Esophagus squamous epithelium (tissue), 5 donors: ENCODE results near the gene OR2V1. TPM values are rescaled to one million over a fixed set of nuclear protein-coding genes. Genes with fewer than 3 reads are reported as not detected.
"Not testable (repeated sequence)": the region's sequence is repeated elsewhere in the genome, so short reads cannot be mapped to it uniquely, and the experiment has no call there.

Source experiments
- DNase-seq: peaks from one replicate; lab custom pipeline; 2025; lab: John Stamatoyannopoulos, UW
- H3K27ac ChIP-seq, 4 donors: fragments of 200-600 bp; sonication (generic); one replicate each; pipeline ENCODE4 v1.5.1; 2016 to 2019; ENCODE audit warnings: mild to moderate bottlenecking in 1 of 4
- H3K27me3 ChIP-seq, 4 donors: fragments of 200-600 bp; sonication (generic); 1 replicate in 3 of 4; 2 replicates in 1 of 4; pipeline versions ENCODE4 v1.5.1 to v1.6.0; 2017 to 2021; ENCODE audit warnings: antibody characterized with exemption in 1 of 4
- H3K36me3 ChIP-seq, 3 donors: fragments of 200-600 bp; sonication (generic); one replicate each; pipeline ENCODE4 v1.5.1; 2016 to 2019
- H3K4me1 ChIP-seq, 3 donors: fragments of 200-600 bp; sonication (generic); one replicate each; pipeline ENCODE4 v1.5.1; 2017 to 2019
- H3K4me3 ChIP-seq, 4 donors: fragments of 200-600 bp; sonication (generic); 1 replicate in 3 of 4; 2 replicates in 1 of 4; pipeline ENCODE4 v1.5.1; 2016 to 2019; ENCODE audit warnings: mild to moderate bottlenecking in 2 of 4, moderate library complexity in 1 of 4
- H3K9me3 ChIP-seq, 3 donors: fragments of 200-600 bp; sonication (generic); one replicate each; pipeline ENCODE4 v1.5.1; 2016 to 2019
- CTCF ChIP-seq, 6 experiments: fragments of 450-650 bp in 4 of 6; fragments of 200-600 bp in 2 of 6; sonication (generic) in 2 of 6; IDR thresholded peaks; one replicate each; pipeline ENCODE4 v1.5.1; 2016 to 2019; ENCODE audit warnings: antibody characterized with exemption in 6 of 6, mild to moderate bottlenecking in 4 of 6, moderate library complexity in 4 of 6
- POLR2A ChIP-seq, 4 donors: fragments of 450-650 bp; IDR thresholded peaks; one replicate each; pipeline ENCODE4 v1.6.1; 2017; ENCODE audit warnings: antibody characterized with exemption in 4 of 4, mild to moderate bottlenecking in 4 of 4, moderate library complexity in 3 of 4
- WGBS, 2 donors: methylation state at CpG; one replicate each; pipeline ENCODE4 v1.1.5; 2018; 5-methylcytosine and 5-hydroxymethylcytosine counted together
- intact Hi-C: fragments of 100-400 bp; cut with DNase I; formaldehyde crosslinking; loops from one replicate; pipeline ENCODE4 v1.15.0; 2022
- total RNA-seq, 4 donors: library from RNA; depleted of rRNA; stranded (reverse); fragments of >200 nt; gene quantifications; one replicate each; pipeline ENCODE4 v1.1.0, GENCODE V29; 2016
- donor health status: DM: yes; HTN: yes; CAD: no.

Gene OR2V1
- total RNA-seq, 4 donors from 2014 or later, result not detected

GRCh38 chr5:181131514-181131913 is 545 bp upstream of the OR2V1 start:
- 79 to 81% methylated on average over 11 of the region's 11 CpGs for WGBS, 2 donors
- H3K4me3 ChIP-seq, result no peak overlapping the region

GRCh38 chr5:181130081-181130480 is 888 bp downstream of the OR2V1 start:
- H3K4me1 ChIP-seq, result not testable (repeated sequence)

More at GRCh38 chr5:181131514-181131913, 545 bp upstream of the OR2V1 start:
- H3K4me1 ChIP-seq, result peaks cover 0 to 6% (median 3%) of the 10 kb centered on the region in 3 donors
- intact Hi-C loops, result no loop called here
- no peak overlapping the region for H3K27ac ChIP-seq
- H3K27me3 ChIP-seq, result peaks cover 0 to 69% (median 0%) of the 10 kb centered on the region in 4 donors
- no peak for DNase-seq
- no peaks in the 10 kb centered on the region for H3K36me3 ChIP-seq
- TF ChIP-seq POLR2A (IDR thresholded peaks at IDR 0.05) (no peak), CTCF (IDR thresholded peaks at IDR 0.05) (no peak)
- peaks cover 0 to 3% (median 0%) of the 10 kb centered on the region in 3 donors for H3K9me3 ChIP-seq

GRCh38 chr5:181129601-181130000 is 1.4 kb downstream of the OR2V1 start:
- intact Hi-C loops, result no loop called here
- Histone ChIP-seq H3K27me3 (peaks cover 0 to 79% (median 0%) of the 10 kb centered on the region in 4 donors), H3K9me3 (no peaks in the 10 kb centered on the region), H3K27ac (no peak overlapping the region), H3K36me3 (no peaks in the 10 kb centered on the region), H3K4me1 (peaks cover 0 to 6% (median 3%) of the 10 kb centered on the region in 3 donors), H3K4me3 (no peak overlapping the region)
- 52 to 72% methylated on average over 6 of the region's 7 CpGs for WGBS, 2 donors
- DNase-seq, result no peak
- TF ChIP-seq CTCF (IDR thresholded peaks at IDR 0.05), result no peak
- TF ChIP-seq POLR2A (IDR thresholded peaks at IDR 0.05), result no peak

More at GRCh38 chr5:181130081-181130480, 888 bp downstream of the OR2V1 start:
- H3K4me3 ChIP-seq, DNase-seq, H3K36me3 ChIP-seq, intact Hi-C loops, H3K27ac ChIP-seq, H3K9me3 ChIP-seq: not testable (repeated sequence)
- peaks cover 0 to 77% (median 0%) of the 10 kb centered on the region in 4 donors for H3K27me3 ChIP-seq
- WGBS, 2 donors, result 61 to 66% methylated on average over 6 to 7 of the region's 9 CpGs

GRCh38 chr5:181127907-181128626 is 2.9 kb downstream of the OR2V1 start:
- H3K36me3 ChIP-seq, result no peaks in the 10 kb centered on the region
- WGBS, 2 donors, result 68 to 73% methylated on average over 14 of the region's 15 CpGs
- no peaks in the 10 kb centered on the region for H3K4me1 ChIP-seq
- intact Hi-C loops, result no loop called here
- no peak overlapping the region for H3K27ac ChIP-seq
- no peak overlapping the region for H3K4me3 ChIP-seq
- TF ChIP-seq CTCF (IDR thresholded peaks at IDR 0.05) (no peak), POLR2A (IDR thresholded peaks at IDR 0.05) (no peak)
- no peak for DNase-seq
- peaks cover 0 to 85% (median 0%) of the 10 kb centered on the region in 4 donors for H3K27me3 ChIP-seq
- H3K9me3 ChIP-seq, result no peaks in the 10 kb centered on the region

- H3K27me3 ChIP-seq, result peaks cover 0 to 87% (median 0%) of the 10 kb centered on the region in 4 donors
- 60 to 70% methylated on average over 2 to 8 of the region's 10 CpGs for WGBS, 2 donors
- no peaks in the 10 kb centered on the region for H3K36me3 ChIP-seq
- no peaks in the 10 kb centered on the region for H3K4me1 ChIP-seq
- TF ChIP-seq POLR2A (IDR thresholded peaks at IDR 0.05) (no peak), CTCF (IDR thresholded peaks at IDR 0.05) (no peak)
- no peak overlapping the region for H3K27ac ChIP-seq
- no peak overlapping the region for H3K4me3 ChIP-seq
- intact Hi-C loops, result no loop called here
- DNase-seq, result no peak
- H3K9me3 ChIP-seq, result no peaks in the 10 kb centered on the region
Observed at GRCh38 chr5:181127456-181127855, 3.5 kb downstream of the OR2V1 start.
